Endothelial cell of umbilical vein (primary cell): ENCODE results near the gene NR1D1. TPM values are rescaled to one million over a fixed set of nuclear protein-coding genes. Genes with fewer than 3 reads are reported as not detected.
A peak's percentile ranks its signal among the peaks of the same experiment; 100 is the strongest.

Experiments
- BruUV-seq: library from RNA; stranded (reverse); fragments of 400-500 nt; replicated peaks from 2 replicates; lab custom pipeline; 2021; lab: Mats Ljungman, UMichigan
- CTCF ChIA-PET: fragments of 300-600, 350-600 bp; sonication (Branson Sonifier 250); formaldehyde crosslinking; loops from one replicate; lab custom pipeline; 2021; ENCODE audit warnings: antibody characterized with exemption, inconsistent platforms; lab: Charles Lee
- POLR2A ChIA-PET: fragments of 300-600, 350-600 bp; sonication (Branson Sonifier 250); formaldehyde crosslinking; loops from one replicate; lab custom pipeline; 2021; ENCODE audit warnings: antibody characterized with exemption, inconsistent platforms; lab: Charles Lee
- DNase-seq: peaks from one replicate; pipeline ENCODE4 v3.0.0-alpha.2; 2011; ENCODE audit warnings: low read depth, low spot score
- FAIRE-seq: peaks from 2 replicates; lab custom pipeline; 2011; peaks lifted over from hg19 to GRCh38; lab: Jason Lieb, UNC
- H2AFZ ChIP-seq: 2 replicates; pipeline ENCODE4 v1.6.0; 2012; ENCODE audit warnings: low read depth, low read length, control low read depth, inconsistent platforms
- H3K27ac ChIP-seq: 2 replicates; pipeline ENCODE4 v1.5.1; 2011; ENCODE audit warnings: low read depth, mild to moderate bottlenecking, control low read depth, low read length, moderate library complexity; ENCODE audit not compliant: insufficient read depth
- H3K27me3 ChIP-seq, 2 experiments: 2 replicates each; pipeline versions ENCODE4 v1.6.0 to v1.6.1; 2011; ENCODE audit warnings: low read length in 2 of 2, mixed read lengths in 1 of 2; ENCODE audit not compliant: control insufficient read depth in 2 of 2, insufficient read depth in 2 of 2
- H3K36me3 ChIP-seq, 2 experiments: 2 replicates in 1 of 2; 3 replicates in 1 of 2; pipeline ENCODE4 v1.5.1; 2011; ENCODE audit warnings: low read length in 2 of 2, mild to moderate bottlenecking in 1 of 2, moderate library complexity in 1 of 2; ENCODE audit not compliant: control insufficient read depth in 2 of 2, insufficient read depth in 2 of 2; ENCODE audit errors: extremely low read depth in 1 of 2
- H3K4me1 ChIP-seq: 3 replicates; pipeline ENCODE4 v1.5.1; 2011; ENCODE audit warnings: mild to moderate bottlenecking, low read length; ENCODE audit not compliant: control insufficient read depth, insufficient read depth; ENCODE audit errors: extremely low read depth
- H3K4me2 ChIP-seq: 2 replicates; pipeline ENCODE4 v1.6.1; 2011; ENCODE audit warnings: low read length, control low read depth, mixed read lengths; ENCODE audit not compliant: insufficient read depth
- H3K4me3 ChIP-seq, 3 experiments: fragments of 200-600 bp in 1 of 3; sonication (generic), shearing (Covaris generic) in 1 of 3; replicated peaks in 1 of 3; 2 replicates each; pipeline ENCODE4 v1.5.1; 2011 to 2016; ENCODE audit warnings: control low read depth in 3 of 3, low read length in 3 of 3, mild to moderate bottlenecking in 2 of 3, inconsistent platforms in 1 of 3, low read depth in 1 of 3, moderate library complexity in 1 of 3; ENCODE audit not compliant: insufficient read depth in 1 of 3
- H3K79me2 ChIP-seq: 2 replicates; pipeline ENCODE4 v1.6.0; 2012; ENCODE audit warnings: low read length, inconsistent platforms; ENCODE audit not compliant: control insufficient read depth, insufficient read depth
- H3K9ac ChIP-seq: replicated peaks from 2 replicates; pipeline ENCODE3; 2011; ENCODE audit warnings: low read length, control low read depth; ENCODE audit not compliant: insufficient read depth; ENCODE audit errors: extremely low read depth
- H3K9me1 ChIP-seq: replicated peaks from 3 replicates; pipeline ENCODE4 v1.6.0; 2011; ENCODE audit warnings: mild to moderate bottlenecking, low read length; ENCODE audit not compliant: control insufficient read depth, insufficient read depth; ENCODE audit errors: extremely low read depth
- H3K9me3 ChIP-seq: replicated peaks from 2 replicates; pipeline ENCODE4 v1.5.1; 2012; ENCODE audit warnings: low read length, inconsistent platforms; ENCODE audit not compliant: control insufficient read depth, insufficient read depth
- H4K20me1 ChIP-seq: replicated peaks from 2 replicates; pipeline ENCODE3; 2011; ENCODE audit warnings: mild to moderate bottlenecking, low read length; ENCODE audit not compliant: control insufficient read depth, insufficient read depth; ENCODE audit errors: extremely low read depth
- EZH2 ChIP-seq: IDR thresholded peaks from 2 replicates; pipeline ENCODE4 v1.6.1; 2012; ENCODE audit warnings: borderline replicate concordance, low read depth, mild to moderate bottlenecking, moderate library complexity, low read length, inconsistent platforms; ENCODE audit not compliant: severe bottlenecking
- FOS ChIP-seq: IDR thresholded peaks from 2 replicates; pipeline ENCODE4 v1.6.1; 2011; ENCODE audit warnings: mild to moderate bottlenecking, low read length, moderate library complexity, borderline replicate concordance; ENCODE audit not compliant: insufficient read depth
- GATA2 ChIP-seq: IDR thresholded peaks from 2 replicates; pipeline ENCODE4 v1.7.0; 2011; ENCODE audit warnings: low read depth, mild to moderate bottlenecking, moderate library complexity, mixed read lengths, low read length; ENCODE audit not compliant: insufficient read length, insufficient read depth
- JUN ChIP-seq: IDR thresholded peaks from 2 replicates; pipeline ENCODE4 v1.6.1; 2011; ENCODE audit warnings: borderline replicate concordance, low read depth; ENCODE audit not compliant: insufficient read length, insufficient read depth
- MYC ChIP-seq: IDR thresholded peaks from one replicate; pipeline ENCODE4 v1.6.1; 2011; ENCODE audit warnings: mild to moderate bottlenecking, low read depth, low read length
- POLR2A ChIP-seq: IDR thresholded peaks from 2 replicates; pipeline ENCODE4 v1.6.1; 2012; ENCODE audit warnings: low read depth, mild to moderate bottlenecking, control low read depth, low read length
- POLR2AphosphoS5 ChIP-seq: IDR thresholded peaks from 2 replicates; pipeline ENCODE4 v1.6.1; 2012; ENCODE audit warnings: low read depth, mild to moderate bottlenecking, control low read depth, low read length, moderate library complexity; ENCODE audit not compliant: insufficient read depth
- dilution Hi-C: fragments of 300-500 bp; cut with MboI; formaldehyde crosslinking; loops from one replicate; pipeline ENCODE4 v1.15.0; 2019; ENCODE audit warnings: low sequenced_read_pairs; ENCODE audit not compliant: extremely low pct_ligation_motif_present
- intact Hi-C: fragments of 100-400 bp; cut with micrococcal nuclease; formaldehyde crosslinking; loops from one replicate; pipeline ENCODE4 v1.10.0; 2022
- polyA plus RNA-seq, 4 experiments: library from polyadenylated mRNA; depleted of rRNA in 3 of 4; stranded (reverse) in 3 of 4; unstranded in 1 of 4; fragments of >200 nt; gene quantifications; 2 replicates each; pipeline versions ENCODE4 v1.2.1 to v1.2.3, GENCODE V29; 2011 to 2012; ENCODE audit warnings: missing spikeins in 1 of 4
- total RNA-seq: library from RNA; stranded (reverse); gene quantifications from 2 replicates; pipeline ENCODE4 v1.2.3, GENCODE V29; 2021
- TF ChIP-seq, protein P1 (sequence below): IDR thresholded peaks from 2 replicates; pipeline ENCODE4 v1.6.1; 2011; ENCODE audit not compliant: insufficient read depth, insufficient read length
- TF ChIP-seq, protein P2 (sequence below), 2 donors: IDR thresholded peaks; 1 replicate in 1 of 2; 2 replicates in 1 of 2; pipeline ENCODE4 v1.5.1; 2011; ENCODE audit warnings: low read length in 2 of 2, mild to moderate bottlenecking in 2 of 2, moderate library complexity in 2 of 2, control low read depth in 1 of 2, inconsistent platforms in 1 of 2, low read depth in 1 of 2; ENCODE audit not compliant: insufficient read depth in 1 of 2; ENCODE audit errors: extremely low read depth in 1 of 2

The NR1D1 gene
- total and polyA plus RNA-seq, 2 donors (not counting 3 experiments of a cell fraction or from before 2014, with no cell fraction given) = 2.5 to 5.2 TPM

DNA sequence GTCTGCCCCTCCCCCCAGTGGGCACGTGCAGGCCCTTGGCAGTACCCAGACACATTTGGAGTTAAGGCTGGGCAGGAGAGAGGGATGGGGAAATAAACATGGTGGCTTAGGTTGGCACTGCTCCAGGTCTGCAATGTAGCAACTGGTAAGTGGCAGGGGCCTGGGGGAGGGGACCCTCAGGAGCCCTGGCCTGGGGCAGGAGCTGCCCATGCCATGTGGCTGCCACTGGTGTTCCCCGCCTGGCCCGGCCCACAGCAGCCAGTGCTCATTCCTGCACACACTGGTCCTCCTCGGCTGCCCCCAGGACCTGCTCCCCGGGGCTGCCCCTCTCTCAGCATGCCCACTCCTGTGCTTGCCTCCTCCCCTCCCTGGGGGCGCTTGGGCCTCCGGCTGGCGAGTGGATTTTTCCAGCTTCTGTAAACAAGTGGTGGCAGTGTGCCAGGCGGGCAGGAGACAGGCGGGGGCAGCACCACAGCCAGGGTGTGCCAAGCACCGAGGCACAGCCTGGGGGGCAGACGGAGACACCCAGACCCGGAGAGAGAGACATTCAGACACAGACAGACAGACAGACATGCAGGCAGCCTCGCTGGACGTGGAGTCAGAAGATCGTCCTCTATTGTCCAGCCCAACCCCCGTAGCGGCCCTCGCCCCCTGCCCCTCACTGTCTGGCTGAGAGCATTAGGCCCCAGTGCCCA is 28.2 kb downstream of the NR1D1 start:
- H3K4me2 ChIP-seq = no peak overlapping the region
- peaks cover 2% of the 10 kb centered on the region for H3K79me2 ChIP-seq
- intact Hi-C loops = no loop called here
- no peak overlapping the region for H3K27ac ChIP-seq
- POLR2A ChIA-PET = no interaction called here
- DNase-seq = peak; percentile 76
- dilution Hi-C loops = no loop called here
- CTCF ChIA-PET = interaction anchor here (1.0 to 6.8 kb wide), 6 partner anchors 9 to 114 kb away, joined by 3 to 62 read pairs (median 6); partner anchors contain the start of gene THRA
- no peaks in the 10 kb centered on the region for H3K9me3 ChIP-seq
- H3K27me3 ChIP-seq = no peaks in the 10 kb centered on the region
- FAIRE-seq = no peak
- H3K36me3 ChIP-seq = peaks cover 0 to 8% of the 10 kb centered on the region in 2 experiments
- TF ChIP-seq, protein P1, sequence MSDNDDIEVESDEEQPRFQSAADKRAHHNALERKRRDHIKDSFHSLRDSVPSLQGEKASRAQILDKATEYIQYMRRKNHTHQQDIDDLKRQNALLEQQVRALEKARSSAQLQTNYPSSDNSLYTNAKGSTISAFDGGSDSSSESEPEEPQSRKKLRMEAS = no peak
- TF ChIP-seq, protein P2, sequence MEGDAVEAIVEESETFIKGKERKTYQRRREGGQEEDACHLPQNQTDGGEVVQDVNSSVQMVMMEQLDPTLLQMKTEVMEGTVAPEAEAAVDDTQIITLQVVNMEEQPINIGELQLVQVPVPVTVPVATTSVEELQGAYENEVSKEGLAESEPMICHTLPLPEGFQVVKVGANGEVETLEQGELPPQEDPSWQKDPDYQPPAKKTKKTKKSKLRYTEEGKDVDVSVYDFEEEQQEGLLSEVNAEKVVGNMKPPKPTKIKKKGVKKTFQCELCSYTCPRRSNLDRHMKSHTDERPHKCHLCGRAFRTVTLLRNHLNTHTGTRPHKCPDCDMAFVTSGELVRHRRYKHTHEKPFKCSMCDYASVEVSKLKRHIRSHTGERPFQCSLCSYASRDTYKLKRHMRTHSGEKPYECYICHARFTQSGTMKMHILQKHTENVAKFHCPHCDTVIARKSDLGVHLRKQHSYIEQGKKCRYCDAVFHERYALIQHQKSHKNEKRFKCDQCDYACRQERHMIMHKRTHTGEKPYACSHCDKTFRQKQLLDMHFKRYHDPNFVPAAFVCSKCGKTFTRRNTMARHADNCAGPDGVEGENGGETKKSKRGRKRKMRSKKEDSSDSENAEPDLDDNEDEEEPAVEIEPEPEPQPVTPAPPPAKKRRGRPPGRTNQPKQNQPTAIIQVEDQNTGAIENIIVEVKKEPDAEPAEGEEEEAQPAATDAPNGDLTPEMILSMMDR (IDR thresholded peaks at IDR 0.05; ENCODE audit: extremely low read depth in 1 of 2, insufficient read depth in 1 of 2, low read depth in 1 of 2, low read length in 2 of 2) = no peak
- TF ChIP-seq EZH2 (no peak), FOS (no peak), JUN (no peak), GATA2 (no peak), MYC (no peak), POLR2AphosphoS5 (no peak), POLR2A (no peak)
- no peak overlapping the region for H3K9ac ChIP-seq
- peaks cover 35% of the 10 kb centered on the region for H3K4me1 ChIP-seq
- no peak overlapping the region for H2AFZ ChIP-seq
- H3K9me1 ChIP-seq = no peaks in the 10 kb centered on the region
- no peaks in the 10 kb centered on the region for H4K20me1 ChIP-seq
- no peak overlapping the region for H3K4me3 ChIP-seq
- no TSS peak for BruUV-seq
